Transverse colon (tissue), 4 donors: ENCODE results near the gene FGGY.

ENCODE experiments used
- CTCF ChIP-seq, 5 experiments: fragments of 200-600 bp in 3 of 5; fragments of 450-650 bp in 2 of 5; sonication (generic) in 3 of 5; IDR thresholded peaks; 1 replicate in 2 of 5; 2 replicates in 3 of 5; pipeline ENCODE4 v1.5.1; 2016 to 2017; ENCODE audit warnings: antibody characterized with exemption in 5 of 5, inconsistent platforms in 3 of 5, mild to moderate bottlenecking in 2 of 5, moderate library complexity in 1 of 5
- EP300 ChIP-seq: sonication (generic); formaldehyde crosslinking; IDR thresholded peaks from one replicate; pipeline ENCODE4 v1.6.1; 2017; ENCODE audit warnings: antibody characterized with exemption, low read depth
- POLR2A ChIP-seq: fragments of 450-650 bp; IDR thresholded peaks from one replicate; pipeline ENCODE4 v1.6.1; 2016; ENCODE audit warnings: antibody characterized with exemption, mild to moderate bottlenecking, moderate library complexity
- POLR2AphosphoS5 ChIP-seq, 3 donors: sonication (generic); formaldehyde crosslinking; IDR thresholded peaks; one replicate each; pipeline ENCODE4 v1.6.1; 2016; ENCODE audit warnings: antibody characterized with exemption in 3 of 3

GRCh38 chr1:59675936-59676335 lies 379.0 kb downstream of the FGGY start:
- TF ChIP-seq CTCF (IDR thresholded peaks at IDR 0.05) (no peak), POLR2A (no peak), POLR2AphosphoS5 (IDR thresholded peaks at IDR 0.05) (no peak), EP300 (no peak)
